ENCODE results near the gene MCM9. TPM values are rescaled to one million over a fixed set of nuclear protein-coding genes. Genes with fewer than 3 reads are reported as not detected.
A peak's percentile ranks its signal among the peaks of the same experiment; 100 is the strongest.

The MCM9 gene
- total and polyA plus RNA-seq, 2 donors (not counting 1 experiment from before 2014, with no cell fraction given) = 1.2 to 9.6 TPM

GRCh38 chr6:118971682-118972081 lies 36.7 kb upstream of the MCM9 start:
- H3K4me1 ChIP-seq (ENCODE audit: control insufficient read depth, extremely low read depth, insufficient read depth, low read length) = no peaks in the 10 kb centered on the region
- H3K27ac ChIP-seq (ENCODE audit: insufficient read depth, low read length) = no peak overlapping the region
- DNase-seq (ENCODE audit: low read depth in 2 of 2) = no peak
- H4K20me1 ChIP-seq (ENCODE audit: control insufficient read depth, extremely low read depth, insufficient read depth, low read length) = no peaks in the 10 kb centered on the region
- no peak overlapping the region for H2AFZ ChIP-seq (ENCODE audit: low read length)
- H3K79me2 ChIP-seq (ENCODE audit: control insufficient read depth, insufficient read depth, low read length) = no peaks in the 10 kb centered on the region
- no peaks in the 10 kb centered on the region for H3K36me3 ChIP-seq (ENCODE audit: control insufficient read depth, insufficient read depth, low read length)
- no peaks in the 10 kb centered on the region for H3K9me3 ChIP-seq (ENCODE audit: control insufficient read depth, insufficient read depth, low read depth, low read length)
- TF ChIP-seq EZH2 (IDR thresholded peaks at IDR 0.05; ENCODE audit: low read length, missing control alignments) (no peak), CTCF (conservative IDR thresholded peaks at IDR 0.05 in 1 of 2, IDR thresholded peaks at IDR 0.05 in 1 of 2; ENCODE audit: low read depth in 1 of 2, low read length in 2 of 2) (no peak)
- no peaks in the 10 kb centered on the region for H3K27me3 ChIP-seq (ENCODE audit: control insufficient read depth, insufficient read depth, low read length)
- H3K4me2 ChIP-seq (ENCODE audit: extremely low read depth, insufficient read depth, low read length) = no peak overlapping the region
- no peak overlapping the region for H3K9ac ChIP-seq (ENCODE audit: insufficient read depth, low read length)
- no peak overlapping the region for H3K4me3 ChIP-seq (replicated peaks in 1 of 4; ENCODE audit: control extremely low read depth in 1 of 4, insufficient read depth in 1 of 4, low read depth in 3 of 4, low read length in 4 of 4)

- Histone ChIP-seq H3K4me2 (ENCODE audit: extremely low read depth, insufficient read depth, low read length) (no peak overlapping the region), H2AFZ (ENCODE audit: low read length) (no peak overlapping the region), H3K36me3 (ENCODE audit: control insufficient read depth, insufficient read depth, low read length) (no peaks in the 10 kb centered on the region), H3K4me1 (ENCODE audit: control insufficient read depth, extremely low read depth, insufficient read depth, low read length) (no peaks in the 10 kb centered on the region), H4K20me1 (ENCODE audit: control insufficient read depth, extremely low read depth, insufficient read depth, low read length) (no peaks in the 10 kb centered on the region), H3K9ac (ENCODE audit: insufficient read depth, low read length) (no peak overlapping the region), H3K9me3 (ENCODE audit: control insufficient read depth, insufficient read depth, low read depth, low read length) (no peaks in the 10 kb centered on the region), H3K27ac (ENCODE audit: insufficient read depth, low read length) (no peak overlapping the region), H3K4me3 (replicated peaks in 1 of 4; ENCODE audit: control extremely low read depth in 1 of 4, insufficient read depth in 1 of 4, low read depth in 3 of 4, low read length in 4 of 4) (no peak overlapping the region), H3K79me2 (ENCODE audit: control insufficient read depth, insufficient read depth, low read length) (no peaks in the 10 kb centered on the region), H3K27me3 (ENCODE audit: control insufficient read depth, insufficient read depth, low read length) (no peaks in the 10 kb centered on the region)
- DNase-seq (ENCODE audit: low read depth in 2 of 2) = no peak
- TF ChIP-seq CTCF (conservative IDR thresholded peaks at IDR 0.05 in 1 of 2, IDR thresholded peaks at IDR 0.05 in 1 of 2; ENCODE audit: low read depth in 1 of 2, low read length in 2 of 2) (no peak), EZH2 (IDR thresholded peaks at IDR 0.05; ENCODE audit: low read length, missing control alignments) (no peak)
These were observed 35.9 kb upstream of the MCM9 start for GRCh38 chr6:118970866-118971265.

- Histone ChIP-seq H2AFZ (ENCODE audit: low read length) (no peak overlapping the region), H3K4me2 (ENCODE audit: extremely low read depth, insufficient read depth, low read length) (no peak overlapping the region), H3K27me3 (ENCODE audit: control insufficient read depth, insufficient read depth, low read length) (no peaks in the 10 kb centered on the region), H3K79me2 (ENCODE audit: control insufficient read depth, insufficient read depth, low read length) (no peaks in the 10 kb centered on the region), H4K20me1 (ENCODE audit: control insufficient read depth, extremely low read depth, insufficient read depth, low read length) (no peaks in the 10 kb centered on the region), H3K27ac (ENCODE audit: insufficient read depth, low read length) (no peak overlapping the region), H3K9me3 (ENCODE audit: control insufficient read depth, insufficient read depth, low read depth, low read length) (no peaks in the 10 kb centered on the region), H3K4me3 (replicated peaks in 1 of 4; ENCODE audit: control extremely low read depth in 1 of 4, insufficient read depth in 1 of 4, low read depth in 3 of 4, low read length in 4 of 4) (no peak overlapping the region), H3K36me3 (ENCODE audit: control insufficient read depth, insufficient read depth, low read length) (no peaks in the 10 kb centered on the region), H3K4me1 (ENCODE audit: control insufficient read depth, extremely low read depth, insufficient read depth, low read length) (no peaks in the 10 kb centered on the region), H3K9ac (ENCODE audit: insufficient read depth, low read length) (no peak overlapping the region)
- TF ChIP-seq CTCF (conservative IDR thresholded peaks at IDR 0.05 in 1 of 2, IDR thresholded peaks at IDR 0.05 in 1 of 2; ENCODE audit: low read depth in 1 of 2, low read length in 2 of 2) (peak in 1 of 2 donors; percentile 19), EZH2 (IDR thresholded peaks at IDR 0.05; ENCODE audit: low read length, missing control alignments) (no peak)
- peak; percentile 8 to 61 for DNase-seq (ENCODE audit: low read depth in 2 of 2)
These were observed 33.5 kb upstream of the MCM9 start for GRCh38 chr6:118968416-118968815.
